Activated CD4-positive, alpha-beta memory T cell treated with anti-CD3 and anti-CD28 coated beads for 36 hours (primary cell): ENCODE measurements around the gene CDH26. TPM values are rescaled to one million over a fixed set of nuclear protein-coding genes. Genes with fewer than 3 reads are reported as not detected.

Experiments used
- CTCF ChIA-PET: fragments of 350-600 bp; sonication (Branson Sonifier 250); formaldehyde crosslinking; loops from one replicate; lab custom pipeline; 2021; ENCODE audit warnings: antibody characterized with exemption, inconsistent platforms; lab: Charles Lee
- POLR2A ChIA-PET: fragments of 350-600 bp; sonication (Branson Sonifier 250); formaldehyde crosslinking; loops from one replicate; lab custom pipeline; 2021; ENCODE audit warnings: antibody characterized with exemption; lab: Charles Lee
- DNase-seq: peaks from one replicate; pipeline ENCODE4 v3.0.0-alpha.2; 2020
- H3K27ac Mint-ChIP-seq: one replicate; pipeline ENCODE4 v1.8.0; 2021; ENCODE audit warnings: mixed read lengths
- H3K27me3 Mint-ChIP-seq: one replicate; pipeline ENCODE4 v1.8.0; 2021; ENCODE audit warnings: mixed read lengths
- H3K36me3 Mint-ChIP-seq: one replicate; pipeline ENCODE4 v1.8.0; 2021; ENCODE audit warnings: mixed read lengths
- H3K4me1 Mint-ChIP-seq: one replicate; pipeline ENCODE4 v1.8.0; 2021; ENCODE audit warnings: low read depth, mixed read lengths
- H3K4me3 Mint-ChIP-seq: one replicate; pipeline ENCODE4 v1.8.0; 2021; ENCODE audit warnings: mild to moderate bottlenecking, mixed read lengths
- H3K9me3 Mint-ChIP-seq: one replicate; pipeline ENCODE4 v1.8.0; 2021; ENCODE audit warnings: mixed read lengths
- intact Hi-C: fragments of 100-400 bp; cut with micrococcal nuclease; formaldehyde crosslinking; loops from one replicate; pipeline ENCODE4 v1.15.1; 2023
- total RNA-seq, 2 experiments: library from RNA; stranded (reverse); gene quantifications; one replicate each; pipeline ENCODE4 v1.2.3, GENCODE V29; 2021

Gene CDH26
- total RNA-seq, 2 experiments from 2014 or later, result 1.5 to 1.6 TPM

DNA sequence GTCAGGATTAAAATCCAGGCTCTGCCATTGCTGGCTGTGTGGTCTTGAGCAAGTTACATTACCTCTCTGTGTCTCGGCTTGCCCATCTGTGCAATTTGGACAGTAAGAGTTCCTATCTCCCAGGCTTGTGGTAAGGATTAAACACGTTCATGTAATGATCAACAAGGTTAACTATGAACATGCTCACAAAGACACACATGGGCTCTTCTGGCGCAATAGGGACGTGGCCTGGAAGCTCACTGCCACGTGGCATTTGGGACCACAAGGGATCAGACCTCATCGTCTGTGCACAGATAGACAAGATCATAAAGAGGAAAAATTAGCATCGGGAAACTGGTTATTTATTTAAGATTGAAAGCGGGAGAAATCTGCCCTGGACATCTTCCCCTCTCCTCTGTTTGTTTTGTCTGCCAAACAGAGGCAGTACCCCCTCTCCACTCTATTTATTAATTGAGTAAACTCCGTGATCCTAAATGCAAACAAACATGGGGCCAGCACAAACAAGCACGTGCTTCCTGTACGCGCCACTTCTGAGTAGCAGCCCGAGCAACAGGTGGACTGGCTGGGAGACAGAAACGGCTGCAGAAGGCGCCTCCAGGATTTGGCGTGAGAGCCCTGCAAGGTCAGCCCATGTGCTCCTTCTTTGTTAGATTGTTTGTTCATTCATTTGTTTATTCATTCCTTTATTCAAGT, 95.0 kb downstream of the CDH26 start:
- intact Hi-C loops, result no loop called here
- no peak overlapping the region for H3K27ac Mint-ChIP-seq
- no peak for DNase-seq
- ChIA-PET POLR2A (no interaction called here), CTCF (interaction anchor here (1.5 to 1.6 kb wide), 2 partner anchors 113 to 118 kb away, joined by 6 to 7 read pairs; partner anchors contain the start of genes FAM217B, PPP1R3D and SYCP2)
- no peaks in the 10 kb centered on the region for H3K36me3 Mint-ChIP-seq
- no peaks in the 10 kb centered on the region for H3K27me3 Mint-ChIP-seq
- H3K4me3 Mint-ChIP-seq, result no peak overlapping the region
- peaks cover 38% of the 10 kb centered on the region for H3K4me1 Mint-ChIP-seq
- no peaks in the 10 kb centered on the region for H3K9me3 Mint-ChIP-seq

GRCh38 chr20:60053818-60054190, 95.6 kb downstream of the CDH26 start:
- intact Hi-C loops, result no loop called here
- POLR2A ChIA-PET, result no interaction called here
- Mint-ChIP-seq H3K4me3 (no peak overlapping the region), H3K27me3 (no peaks in the 10 kb centered on the region), H3K4me1 (peaks cover 39% of the 10 kb centered on the region), H3K27ac (no peak overlapping the region), H3K9me3 (no peaks in the 10 kb centered on the region), H3K36me3 (no peaks in the 10 kb centered on the region)
- CTCF ChIA-PET, result interaction anchor here (1.5 to 1.6 kb wide), 2 partner anchors 114 to 119 kb away, joined by 6 to 7 read pairs; partner anchors contain the start of genes FAM217B, PPP1R3D and SYCP2
- DNase-seq, result no peak

DNA sequence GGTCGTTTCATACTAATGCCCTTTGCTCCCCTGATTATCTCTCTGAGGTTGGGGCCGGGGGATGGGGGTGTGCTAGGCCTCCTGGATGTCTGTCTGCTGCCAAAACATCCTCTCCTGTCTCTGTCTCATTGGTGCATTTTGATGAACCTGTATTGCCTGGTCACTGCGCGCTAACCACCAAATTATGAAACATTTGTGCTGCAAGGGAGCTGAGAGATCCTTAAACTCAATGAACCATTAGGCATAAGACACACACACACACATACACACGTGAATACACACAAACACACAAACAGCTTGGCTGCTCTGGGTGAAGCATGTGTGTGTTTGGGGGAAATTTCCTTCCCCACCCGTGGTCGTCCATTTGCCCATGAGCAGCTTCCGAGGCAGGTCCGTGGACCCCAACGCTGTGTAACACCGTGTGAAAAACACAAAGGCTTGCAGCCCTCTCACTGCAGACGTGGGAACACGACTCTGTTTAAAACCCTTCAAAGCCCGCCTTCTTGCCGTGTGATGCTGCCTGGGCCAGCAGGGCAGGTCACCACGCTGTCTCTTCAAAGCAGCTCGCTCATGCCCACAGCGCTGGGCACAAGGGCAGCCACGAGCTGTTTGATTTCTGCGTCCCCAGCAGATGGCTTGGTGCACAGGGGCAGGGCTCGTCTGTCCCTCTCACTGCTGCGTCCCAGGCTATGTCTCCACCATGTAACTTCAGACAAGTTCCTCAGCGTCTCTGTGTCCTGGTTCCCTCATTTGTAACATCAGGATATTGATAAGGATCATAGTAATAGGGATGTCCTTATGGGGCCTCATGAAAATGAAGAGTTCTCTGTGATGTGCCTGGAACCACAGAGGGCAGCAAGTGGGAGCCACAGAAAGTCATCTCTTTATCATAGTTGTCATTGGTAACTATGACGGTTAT, 96.8 kb downstream of the CDH26 start:
- Mint-ChIP-seq H3K4me1 (peaks cover 39% of the 10 kb centered on the region), H3K36me3 (no peaks in the 10 kb centered on the region), H3K9me3 (no peaks in the 10 kb centered on the region), H3K4me3 (peak overlapping the region; percentile 79), H3K27me3 (no peaks in the 10 kb centered on the region), H3K27ac (peak overlapping the region; percentile 81)
- POLR2A ChIA-PET, result no interaction called here
- DNase-seq, result no peak
- CTCF ChIA-PET, result interaction anchor here (0.5 to 3.6 kb wide), 7 partner anchors 14 to 1208 kb away, joined by 3 to 62 read pairs (median 4); partner anchors contain the start of genes FAM217B and PPP1R3D
- intact Hi-C loops, result no loop called here

DNA sequence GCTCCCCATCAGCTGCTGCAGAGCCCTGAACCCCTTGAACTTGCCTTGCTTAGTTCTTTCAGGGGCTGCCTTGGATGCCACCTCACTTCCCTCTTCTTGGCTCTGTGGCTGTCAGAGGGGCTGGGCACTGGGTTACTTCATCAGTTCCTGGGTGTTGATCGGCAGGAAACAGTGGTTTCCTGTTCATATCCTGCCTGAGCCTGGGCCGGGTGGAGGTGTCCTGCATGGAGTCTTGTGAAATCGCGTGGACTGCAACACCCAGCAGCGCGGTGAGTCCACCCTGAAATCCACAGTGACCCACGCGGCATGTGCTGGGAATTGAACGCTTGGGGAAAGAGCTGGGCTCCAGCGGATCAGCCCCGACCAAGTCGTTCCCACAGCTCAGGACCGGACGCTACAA, 97.5 kb downstream of the CDH26 start:
- Mint-ChIP-seq H3K4me1 (peaks cover 39% of the 10 kb centered on the region), H3K27me3 (no peaks in the 10 kb centered on the region), H3K36me3 (no peaks in the 10 kb centered on the region), H3K9me3 (no peaks in the 10 kb centered on the region), H3K27ac (peak overlapping the region; percentile 81), H3K4me3 (peak overlapping the region; percentile 79)
- intact Hi-C loops, result loop anchor here (2.0 kb wide), 2 partner anchors 107 to 1065 kb away; no protein-coding TSS in a partner anchor
- DNase-seq, result peak; percentile 71
- ChIA-PET CTCF (interaction anchor here (1.4 to 3.6 kb wide), 7 partner anchors 15 to 208 kb away, joined by 3 to 62 read pairs (median 12); partner anchors contain the start of genes FAM217B and PPP1R3D), POLR2A (no interaction called here)

GRCh38 chr20:60056407-60057122, 98.3 kb downstream of the CDH26 start:
- intact Hi-C loops, result loop anchor here (1.0 to 2.0 kb wide), 4 partner anchors 108 to 1064 kb away; no protein-coding TSS in a partner anchor
- Mint-ChIP-seq H3K36me3 (no peaks in the 10 kb centered on the region), H3K4me1 (peaks cover 39% of the 10 kb centered on the region), H3K27ac (peak overlapping the region; percentile 81), H3K9me3 (no peaks in the 10 kb centered on the region), H3K4me3 (peak overlapping the region; percentile 79), H3K27me3 (no peaks in the 10 kb centered on the region)
- ChIA-PET POLR2A (interaction anchor here (0.6 to 1.3 kb wide), 2 partner anchors 117 to 1823 kb away, joined by 4 read pairs; partner anchors contain the start of genes FAM217B and PPP1R3D), CTCF (interaction anchor here (1.0 to 3.6 kb wide), 19 partner anchors 10 to 1830 kb away, joined by 3 to 62 read pairs (median 6); partner anchors contain the start of genes FAM217B and PPP1R3D)
- peak; percentile 32 for DNase-seq

GRCh38 chr20:60057123-60057865, 99.1 kb downstream of the CDH26 start:
- Mint-ChIP-seq H3K27ac (peak overlapping the region; percentile 86), H3K27me3 (no peaks in the 10 kb centered on the region), H3K4me3 (peak overlapping the region; percentile 79), H3K36me3 (no peaks in the 10 kb centered on the region), H3K4me1 (peaks cover 40% of the 10 kb centered on the region), H3K9me3 (no peaks in the 10 kb centered on the region)
- DNase-seq, result peak; percentile 80
- ChIA-PET CTCF (interaction anchor here (0.7 to 3.6 kb wide), 22 partner anchors 9 to 1829 kb away, joined by 3 to 62 read pairs (median 6); partner anchors contain the start of genes FAM217B and PPP1R3D), POLR2A (interaction anchor here (0.6 to 1.3 kb wide), 2 partner anchors 117 to 1823 kb away, joined by 4 read pairs; partner anchors contain the start of genes FAM217B and PPP1R3D)
- intact Hi-C loops, result loop anchor here (1.0 to 2.0 kb wide), 4 partner anchors 108 to 1064 kb away; no protein-coding TSS in a partner anchor

DNA sequence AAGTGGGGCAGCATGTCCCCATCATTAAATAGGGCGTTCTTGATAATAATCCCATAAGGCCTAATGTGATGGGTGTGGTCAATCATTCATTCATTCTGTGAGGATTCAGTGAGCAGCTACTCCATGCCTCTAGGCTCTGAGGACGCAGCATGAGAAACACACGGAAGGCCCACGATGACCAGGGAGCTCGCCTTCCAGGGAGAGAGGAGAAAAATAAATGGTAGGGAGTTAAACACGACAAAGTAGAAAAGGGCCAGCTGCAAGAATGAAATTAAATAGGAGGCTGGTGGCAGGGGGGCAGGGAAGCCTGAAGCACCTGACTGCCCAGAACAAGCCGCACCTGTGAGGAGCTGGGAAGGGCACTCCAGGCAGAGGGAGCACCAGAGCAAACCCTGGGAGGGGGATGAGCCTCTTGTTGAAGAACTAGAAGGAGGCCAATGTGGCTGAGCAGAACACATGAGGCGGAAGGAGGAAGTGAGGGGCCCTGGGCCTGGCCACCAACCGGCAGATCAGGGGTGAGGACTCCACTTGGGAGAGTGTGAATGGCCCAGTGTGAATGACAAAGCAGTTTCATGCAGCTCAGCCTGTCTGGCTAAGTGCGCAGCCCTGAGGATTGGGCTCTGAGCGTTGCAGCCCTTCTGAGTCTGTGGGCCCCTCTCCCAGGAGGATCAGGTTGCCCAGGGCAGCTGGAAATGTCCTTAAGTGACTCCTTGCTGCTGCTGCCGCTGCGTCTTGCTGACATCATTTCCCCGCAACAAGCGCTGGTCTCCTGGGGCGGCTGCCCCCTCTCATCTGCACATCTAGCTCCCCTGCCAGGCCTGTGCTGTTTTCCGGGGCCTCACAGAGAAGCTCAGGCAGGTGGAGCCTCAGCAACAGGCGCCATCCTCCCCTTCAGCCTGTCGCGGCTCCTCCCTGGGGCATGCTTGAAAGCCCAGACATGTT, 99.9 kb downstream of the CDH26 start:
- peak overlapping the region; percentile 86 for H3K27ac Mint-ChIP-seq
- peaks cover 43% of the 10 kb centered on the region for H3K4me1 Mint-ChIP-seq
- H3K27me3 Mint-ChIP-seq, result no peaks in the 10 kb centered on the region
- intact Hi-C loops, result loop anchor here (1.0 to 2.0 kb wide), 4 partner anchors 109 to 1063 kb away; no protein-coding TSS in a partner anchor
- POLR2A ChIA-PET, result no interaction called here
- peak; percentile 42 for DNase-seq
- CTCF ChIA-PET, result interaction anchor here (0.7 to 3.6 kb wide), 22 partner anchors 9 to 1828 kb away, joined by 3 to 62 read pairs (median 6); partner anchors contain the start of genes FAM217B and PPP1R3D
- H3K4me3 Mint-ChIP-seq, result peak overlapping the region; percentile 56
- H3K9me3 Mint-ChIP-seq, result no peaks in the 10 kb centered on the region
- no peaks in the 10 kb centered on the region for H3K36me3 Mint-ChIP-seq

DNA sequence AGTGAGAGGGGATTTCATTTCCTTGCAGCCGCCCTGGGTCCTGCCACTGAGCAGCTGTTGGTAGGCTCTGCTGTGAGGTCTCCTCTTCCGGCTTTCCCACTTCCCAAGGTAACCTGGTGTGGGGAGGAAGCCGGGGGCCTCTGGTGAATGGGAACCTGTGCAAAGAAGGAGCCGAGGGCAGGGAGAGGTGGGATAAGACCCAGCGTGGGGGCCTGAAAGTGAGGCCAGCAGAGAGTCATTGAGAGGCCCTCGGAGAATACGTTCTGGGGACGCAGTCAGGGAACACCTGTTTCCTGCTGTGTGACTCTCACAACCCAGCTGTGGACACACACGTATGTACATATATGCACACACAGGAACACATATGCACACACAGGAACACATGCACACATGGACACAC, 100.7 kb downstream of the CDH26 start:
- H3K9me3 Mint-ChIP-seq, result no peaks in the 10 kb centered on the region
- CTCF ChIA-PET, result interaction anchor here (1.5 to 3.6 kb wide), 8 partner anchors 10 to 1828 kb away, joined by 3 to 62 read pairs (median 10); no protein-coding TSS in a partner anchor
- POLR2A ChIA-PET, result no interaction called here
- peak overlapping the region; percentile 86 for H3K27ac Mint-ChIP-seq
- peaks cover 51% of the 10 kb centered on the region for H3K4me1 Mint-ChIP-seq
- intact Hi-C loops, result no loop called here
- peak overlapping the region; percentile 56 for H3K4me3 Mint-ChIP-seq
- H3K27me3 Mint-ChIP-seq, result no peaks in the 10 kb centered on the region
- no peak for DNase-seq
- H3K36me3 Mint-ChIP-seq, result no peaks in the 10 kb centered on the region

- intact Hi-C loops, result no loop called here
- Mint-ChIP-seq H3K27ac (no peak overlapping the region), H3K27me3 (no peaks in the 10 kb centered on the region), H3K36me3 (no peaks in the 10 kb centered on the region), H3K4me3 (no peak overlapping the region), H3K4me1 (peaks cover 52% of the 10 kb centered on the region), H3K9me3 (no peaks in the 10 kb centered on the region)
- ChIA-PET POLR2A (no interaction called here), CTCF (no interaction called here)
- DNase-seq, result no peak
These were observed 101.9 kb downstream of the CDH26 start for GRCh38 chr20:60060006-60060557.
